GM23338 (cell line): ENCODE data around the gene KLHL22. TPM values are rescaled to one million over a fixed set of nuclear protein-coding genes. Genes with fewer than 3 reads are reported as not detected.

Experiments
- ATAC-seq: fragments of 200-7000 bp; cut with Tn5 transposase; 3 replicates; pipeline ENCODE4 v1.9.1; 2020
- DNase-seq: peaks from one replicate; pipeline ENCODE4 v3.0.0-alpha.2; 2015; ENCODE audit warnings: low spot score
- H2AFZ ChIP-seq: fragments of 200-600 bp; sonication (generic); 2 replicates; pipeline ENCODE4 v1.8.0; 2016; ENCODE audit warnings: antibody characterized with exemption, mild to moderate bottlenecking, moderate library complexity
- H3F3A ChIP-seq: fragments of 200-600 bp; sonication (generic); replicated peaks from 2 replicates; pipeline ENCODE4 v1.8.0; 2017; ENCODE audit warnings: antibody characterized with exemption, mixed run types, low read depth
- H3K27ac ChIP-seq: fragments of 200-600 bp; sonication (generic); 2 replicates; pipeline ENCODE4 v1.6.1; 2016; ENCODE audit warnings: low read depth
- H3K27me3 ChIP-seq: fragments of 200-600 bp; sonication (generic); 2 replicates; pipeline ENCODE4 v1.8.0; 2016; ENCODE audit warnings: mild to moderate bottlenecking, mixed run types, moderate library complexity; ENCODE audit not compliant: insufficient read depth
- H3K36me3 ChIP-seq: fragments of 200-600 bp; sonication (generic); 2 replicates; pipeline ENCODE4 v1.8.0; 2016; ENCODE audit warnings: mild to moderate bottlenecking; ENCODE audit not compliant: insufficient read depth
- H3K4me1 ChIP-seq: fragments of 200-600 bp; sonication (generic); 2 replicates; pipeline ENCODE4 v1.8.0; 2016; ENCODE audit warnings: mild to moderate bottlenecking, moderate library complexity; ENCODE audit not compliant: insufficient read depth
- H3K4me2 ChIP-seq: fragments of 200-600 bp; sonication (generic); 2 replicates; pipeline ENCODE4 v1.7.1; 2017; ENCODE audit warnings: mixed run types
- H3K4me3 ChIP-seq: fragments of 200-600 bp; sonication (generic); 2 replicates; pipeline ENCODE4 v1.6.1; 2016; ENCODE audit warnings: mixed run types
- H3K79me2 ChIP-seq: fragments of 200-600 bp; sonication (generic); replicated peaks from 2 replicates; pipeline ENCODE4 v1.8.0; 2017; ENCODE audit warnings: mild to moderate bottlenecking; ENCODE audit not compliant: insufficient read depth
- H3K9me2 ChIP-seq: fragments of 200-600 bp; sonication (generic); 2 replicates; pipeline ENCODE4 v1.8.0; 2017; ENCODE audit not compliant: insufficient read depth
- H4K20me1 ChIP-seq: fragments of 200-600 bp; sonication (generic); replicated peaks from 2 replicates; pipeline ENCODE4 v1.8.0; 2017; ENCODE audit warnings: mild to moderate bottlenecking; ENCODE audit not compliant: insufficient read depth
- H3K27ac Mint-ChIP-seq: 2 replicates; pipeline ENCODE4 v1.8.0; 2020; ENCODE audit warnings: inconsistent platforms, mild to moderate bottlenecking, moderate library complexity, mixed read lengths
- H3K27me3 Mint-ChIP-seq: 3 replicates; pipeline ENCODE4 v1.8.0; 2022; ENCODE audit warnings: low read depth, mild to moderate bottlenecking, moderate library complexity, mixed read lengths, inconsistent platforms; ENCODE audit not compliant: insufficient read depth, poor library complexity
- H3K36me3 Mint-ChIP-seq: 3 replicates; pipeline ENCODE4 v1.8.0; 2021; ENCODE audit warnings: low read depth, mild to moderate bottlenecking, inconsistent platforms, moderate library complexity, mixed read lengths
- H3K4me1 Mint-ChIP-seq: 3 replicates; pipeline ENCODE4 v1.8.0; 2020; ENCODE audit warnings: mild to moderate bottlenecking, inconsistent platforms, mixed read lengths
- H3K4me3 Mint-ChIP-seq: 3 replicates; pipeline ENCODE4 v1.8.0; 2021; ENCODE audit warnings: moderate library complexity, mild to moderate bottlenecking, inconsistent platforms, mixed read lengths
- H3K9me3 Mint-ChIP-seq: 3 replicates; pipeline ENCODE4 v1.8.0; 2020; ENCODE audit warnings: moderate library complexity, mild to moderate bottlenecking, inconsistent platforms, mixed read lengths
- CREB1 ChIP-seq: fragments of 250-450 bp; sonication (Bioruptor Pico); IDR thresholded peaks from 2 replicates; pipeline ENCODE4 v1.5.0; 2020; ENCODE audit warnings: low read depth, mild to moderate bottlenecking, moderate library complexity
- EZH2 ChIP-seq: fragments of 200-600 bp; sonication (generic); IDR thresholded peaks from one replicate; pipeline ENCODE4 v1.8.0; 2017; ENCODE audit warnings: antibody characterized with exemption, mild to moderate bottlenecking, low read depth; ENCODE audit not compliant: unreplicated experiment
- EZH2phosphoT487 ChIP-seq: fragments of 200-600 bp; sonication (generic); IDR thresholded peaks from one replicate; pipeline ENCODE4 v1.8.1; 2018; ENCODE audit warnings: antibody characterized with exemption; ENCODE audit not compliant: unreplicated experiment
- JUNB ChIP-seq: IDR thresholded peaks from one replicate; pipeline ENCODE4 v1.6.1; 2016; ENCODE audit warnings: antibody characterized with exemption; ENCODE audit not compliant: unreplicated experiment
- NANOG ChIP-seq: IDR thresholded peaks from 2 replicates; pipeline ENCODE4 v1.6.1; 2016; ENCODE audit warnings: antibody characterized with exemption, borderline replicate concordance
- POLR2AphosphoS5 ChIP-seq: IDR thresholded peaks from 2 replicates; pipeline ENCODE4 v1.6.1; 2016; ENCODE audit warnings: antibody characterized with exemption, low read depth
- REST ChIP-seq: IDR thresholded peaks from one replicate; pipeline ENCODE4 v1.6.1; 2018; ENCODE audit warnings: antibody characterized with exemption; ENCODE audit not compliant: unreplicated experiment
- STAT1 ChIP-seq: IDR thresholded peaks from one replicate; pipeline ENCODE4 v1.6.1; 2016; ENCODE audit warnings: antibody characterized with exemption; ENCODE audit not compliant: unreplicated experiment
- ZNF114 ChIP-seq: fragments of 250-450 bp; sonication (Bioruptor Pico); IDR thresholded peaks from 2 replicates; pipeline ENCODE4 v1.5.0; 2020; ENCODE audit warnings: mild to moderate bottlenecking, moderate library complexity
- ZNF331 ChIP-seq: fragments of 250-450 bp; sonication (Bioruptor Pico); IDR thresholded peaks from 2 replicates; pipeline ENCODE4 v1.5.0; 2020; ENCODE audit warnings: low read depth, mild to moderate bottlenecking, moderate library complexity
- ZNF462 ChIP-seq: fragments of 250-450 bp; sonication (Bioruptor Pico); IDR thresholded peaks from 2 replicates; pipeline ENCODE4 v1.5.0; 2020; ENCODE audit warnings: mild to moderate bottlenecking, moderate library complexity
- polyA plus RNA-seq: library from polyadenylated mRNA; unstranded; fragments of >200 nt; fragmentation: Nextera tagmentation; extraction: Ambion mirVana; gene quantifications from 2 replicates; pipeline ENCODE4 v1.2.1, GENCODE V29; 2016
- total RNA-seq: library from RNA; depleted of rRNA; stranded (reverse); fragments of >200 nt; shearing (Covaris generic); gene quantifications from 2 replicates; pipeline ENCODE4 v1.2.3, GENCODE V29; 2014
- TF ChIP-seq, protein P1 (sequence below), 2 experiments: fragments of 200-600 bp in 1 of 2; sonication (generic) in 1 of 2; conservative IDR thresholded peaks; 2 replicates each; pipeline versions ENCODE4 v1.5.1 to v1.6.1; 2016 to 2017; ENCODE audit warnings: antibody characterized with exemption in 2 of 2, low read depth in 2 of 2, mild to moderate bottlenecking in 2 of 2, moderate library complexity in 1 of 2
- TF ChIP-seq, protein P2 (sequence below): IDR thresholded peaks from 2 replicates; pipeline ENCODE4 v1.6.1; 2016; ENCODE audit warnings: antibody characterized with exemption

The KLHL22 gene
- total and polyA plus RNA-seq, 2 experiments from 2014 or later: 2.4 to 16.0 TPM

DNA sequence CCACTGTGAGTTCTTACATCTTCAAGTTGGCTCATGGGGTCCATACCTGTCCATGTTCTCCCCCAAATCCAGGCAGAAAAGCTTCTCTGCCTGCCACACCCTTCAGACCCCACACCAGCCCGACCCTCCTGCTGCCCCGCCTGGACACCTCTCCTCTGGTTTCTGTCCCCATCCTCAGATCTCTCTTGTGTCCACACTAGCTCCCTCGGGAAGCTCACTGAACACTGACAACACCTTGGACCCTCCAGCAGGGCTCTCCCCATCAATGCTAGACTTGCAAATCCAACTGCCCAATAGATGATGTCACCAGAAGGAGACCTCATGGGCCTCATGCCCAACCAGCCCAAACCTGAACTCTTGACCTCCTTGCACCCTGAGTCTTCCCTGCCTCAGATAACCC, 60.8 kb downstream of the KLHL22 start:
- H3K79me2 ChIP-seq: peaks cover 9% of the 10 kb centered on the region
- H3K27me3 Mint-ChIP-seq: peaks cover 82% of the 10 kb centered on the region
- no peak overlapping the region for H2AFZ ChIP-seq
- H3K9me2 ChIP-seq: no peaks in the 10 kb centered on the region
- H3F3A ChIP-seq: 0 out of 2 replicates have a peak, but pooled peaks cover 13% of the 10 kb centered on the region
- H3K4me1 ChIP-seq: peaks cover 11% of the 10 kb centered on the region; the same call in 1 of the 2 replicates
- H3K4me3 ChIP-seq: no peak overlapping the region
- H3K36me3 Mint-ChIP-seq: peaks cover 3% of the 10 kb centered on the region; the same call in 1 of the 3 replicates
- ATAC-seq (no peak), DNase-seq (no peak)
- H3K36me3 ChIP-seq: no peaks in the 10 kb centered on the region
- H3K4me1 Mint-ChIP-seq: peaks cover 10% of the 10 kb centered on the region
- no peak for TF ChIP-seq ZNF331 (CRISPR knock-in tag)
- TF ChIP-seq ZNF462 (CRISPR knock-in tag): no peak
- no peak for TF ChIP-seq EZH2
- TF ChIP-seq REST: no peak
- TF ChIP-seq, protein P1, sequence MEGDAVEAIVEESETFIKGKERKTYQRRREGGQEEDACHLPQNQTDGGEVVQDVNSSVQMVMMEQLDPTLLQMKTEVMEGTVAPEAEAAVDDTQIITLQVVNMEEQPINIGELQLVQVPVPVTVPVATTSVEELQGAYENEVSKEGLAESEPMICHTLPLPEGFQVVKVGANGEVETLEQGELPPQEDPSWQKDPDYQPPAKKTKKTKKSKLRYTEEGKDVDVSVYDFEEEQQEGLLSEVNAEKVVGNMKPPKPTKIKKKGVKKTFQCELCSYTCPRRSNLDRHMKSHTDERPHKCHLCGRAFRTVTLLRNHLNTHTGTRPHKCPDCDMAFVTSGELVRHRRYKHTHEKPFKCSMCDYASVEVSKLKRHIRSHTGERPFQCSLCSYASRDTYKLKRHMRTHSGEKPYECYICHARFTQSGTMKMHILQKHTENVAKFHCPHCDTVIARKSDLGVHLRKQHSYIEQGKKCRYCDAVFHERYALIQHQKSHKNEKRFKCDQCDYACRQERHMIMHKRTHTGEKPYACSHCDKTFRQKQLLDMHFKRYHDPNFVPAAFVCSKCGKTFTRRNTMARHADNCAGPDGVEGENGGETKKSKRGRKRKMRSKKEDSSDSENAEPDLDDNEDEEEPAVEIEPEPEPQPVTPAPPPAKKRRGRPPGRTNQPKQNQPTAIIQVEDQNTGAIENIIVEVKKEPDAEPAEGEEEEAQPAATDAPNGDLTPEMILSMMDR (conservative IDR thresholded peaks at IDR 0.05; ENCODE audit: low read depth in 2 of 2): no peak
- no peak for TF ChIP-seq NANOG
- no peak for TF ChIP-seq CREB1 (CRISPR knock-in tag)
- TF ChIP-seq EZH2phosphoT487: no peak
- no peak for TF ChIP-seq POLR2AphosphoS5
- TF ChIP-seq, protein P2, sequence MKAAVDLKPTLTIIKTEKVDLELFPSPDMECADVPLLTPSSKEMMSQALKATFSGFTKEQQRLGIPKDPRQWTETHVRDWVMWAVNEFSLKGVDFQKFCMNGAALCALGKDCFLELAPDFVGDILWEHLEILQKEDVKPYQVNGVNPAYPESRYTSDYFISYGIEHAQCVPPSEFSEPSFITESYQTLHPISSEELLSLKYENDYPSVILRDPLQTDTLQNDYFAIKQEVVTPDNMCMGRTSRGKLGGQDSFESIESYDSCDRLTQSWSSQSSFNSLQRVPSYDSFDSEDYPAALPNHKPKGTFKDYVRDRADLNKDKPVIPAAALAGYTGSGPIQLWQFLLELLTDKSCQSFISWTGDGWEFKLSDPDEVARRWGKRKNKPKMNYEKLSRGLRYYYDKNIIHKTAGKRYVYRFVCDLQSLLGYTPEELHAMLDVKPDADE: no peak
- no peak for TF ChIP-seq STAT1
- no peak for TF ChIP-seq JUNB
- TF ChIP-seq ZNF114 (CRISPR knock-in tag): no peak
- H3K4me3 Mint-ChIP-seq: peak overlapping the region; percentile 31; the same call in 1 of the 3 replicates
- no peak overlapping the region for H3K4me2 ChIP-seq
- H4K20me1 ChIP-seq: peaks cover 8% of the 10 kb centered on the region; the same call in 1 of the 2 replicates
- H3K27ac ChIP-seq: no peak overlapping the region
- peaks cover 96% of the 10 kb centered on the region for H3K27me3 ChIP-seq
- no peak overlapping the region for H3K27ac Mint-ChIP-seq
- no peaks in the 10 kb centered on the region; the same call in 1 of the 3 replicates for H3K9me3 Mint-ChIP-seq
